ENCODE results near the gene TCF7. TPM values are rescaled to one million over a fixed set of nuclear protein-coding genes. Genes with fewer than 3 reads are reported as not detected.

TCF7 gene
- total and polyA plus RNA-seq, 2 of the 13 experiments (the other 11 are each of a cell fraction or from before 2014, with no cell fraction given): 6.3 to 6.8 TPM

Small RNA genes lying within 50 kb of the gene (small RNA-seq; reads per million reads assigned to genes)
- 0 reads per million in 3 experiments for gene AC008608.1 (ENCODE audit: insufficient read depth in 2 of 3, insufficient read length in 3 of 3, low read depth in 2 of 3, low replicate concordance in 1 of 3)

Other genes starting within 250 kb of the TCF7 start
- 35.7 and 58.5 TPM in 2 replicates for gene C5orf15, start 146.1 kb upstream of the TCF7 start, total RNA-seq (2016; rRNA removed; fragmentation: Illumina TruSeq; extraction: Trizol)
- gene C5orf15, start 146.1 kb upstream of the TCF7 start, polyA plus RNA-seq (2011; rRNA removed): 82.7 and 84.1 TPM in 2 replicates
- gene VDAC1, start 109.7 kb upstream of the TCF7 start, total RNA-seq (2016; rRNA removed; fragmentation: Illumina TruSeq; extraction: Trizol): 380 and 481 TPM in 2 replicates
- gene VDAC1, start 109.7 kb upstream of the TCF7 start, polyA plus RNA-seq (2011; rRNA removed): 112 and 119 TPM in 2 replicates
- 340 and 507 TPM in 2 replicates for gene SKP1, start 62.3 kb downstream of the TCF7 start, total RNA-seq (2016; rRNA removed; fragmentation: Illumina TruSeq; extraction: Trizol)
- 93.6 and 134 TPM in 2 replicates for gene SKP1, start 62.3 kb downstream of the TCF7 start, polyA plus RNA-seq (2011; rRNA removed)
- gene PPP2CA, start 111.4 kb downstream of the TCF7 start, total RNA-seq (2016; rRNA removed; fragmentation: Illumina TruSeq; extraction: Trizol): 171 and 233 TPM in 2 replicates
- 58.8 and 82.4 TPM in 2 replicates for gene PPP2CA, start 111.4 kb downstream of the TCF7 start, polyA plus RNA-seq (2011; rRNA removed)

Measured in HepG2 (cell line).